B cell (primary cell): ENCODE measurements around the gene HIPK2.

Experiments used
- EZH2 ChIP-seq: IDR thresholded peaks from 2 replicates; pipeline ENCODE4 v1.6.1; 2012; ENCODE audit warnings: borderline replicate concordance, low read depth, mild to moderate bottlenecking, moderate library complexity, low read length; ENCODE audit not compliant: insufficient read depth, poor library complexity, severe bottlenecking
- TF ChIP-seq, protein P1 (sequence below): fragments of 200-600 bp; IDR thresholded peaks from one replicate; pipeline ENCODE4 v1.8.0; 2022; ENCODE audit warnings: antibody characterized with exemption, mild to moderate bottlenecking

DNA sequence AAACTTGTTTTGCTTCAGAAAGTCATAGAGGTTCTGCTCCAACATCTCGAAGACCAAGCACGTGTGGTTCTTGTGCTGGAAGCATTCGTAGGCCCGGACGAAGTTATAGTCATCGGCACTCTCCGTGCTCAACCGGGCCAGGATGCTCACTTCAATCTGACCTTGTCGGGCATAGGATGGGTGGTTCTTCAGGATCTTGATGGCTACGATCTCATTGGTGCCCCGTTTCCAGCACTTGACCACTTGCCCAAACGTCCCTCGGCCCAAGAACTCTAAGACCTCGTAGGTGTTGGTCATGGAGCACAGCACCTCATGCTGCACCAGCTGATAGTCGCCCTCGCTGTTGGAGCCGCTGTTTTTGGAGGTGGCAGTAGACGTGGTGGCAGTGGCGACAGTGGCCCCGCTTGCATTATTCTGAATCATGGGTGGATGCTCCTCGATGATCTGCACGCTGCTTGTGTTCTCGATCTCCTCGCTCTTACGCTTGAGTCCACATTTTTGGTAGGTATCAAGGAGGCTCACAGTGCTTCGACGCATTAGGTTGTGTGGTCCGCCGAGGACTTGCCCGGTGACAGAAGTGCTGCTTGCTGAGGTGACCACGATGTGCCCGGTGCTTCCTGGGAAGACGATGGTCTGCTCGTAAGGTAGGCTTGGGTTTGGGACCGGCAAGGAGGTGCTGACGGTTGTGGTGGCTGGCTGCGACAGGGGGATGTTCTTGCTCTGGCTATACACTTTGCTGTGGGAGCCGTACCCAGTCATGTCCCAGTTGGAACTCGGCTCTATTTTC lies 61.4 kb downstream of the HIPK2 start:
- TF ChIP-seq, protein P1, sequence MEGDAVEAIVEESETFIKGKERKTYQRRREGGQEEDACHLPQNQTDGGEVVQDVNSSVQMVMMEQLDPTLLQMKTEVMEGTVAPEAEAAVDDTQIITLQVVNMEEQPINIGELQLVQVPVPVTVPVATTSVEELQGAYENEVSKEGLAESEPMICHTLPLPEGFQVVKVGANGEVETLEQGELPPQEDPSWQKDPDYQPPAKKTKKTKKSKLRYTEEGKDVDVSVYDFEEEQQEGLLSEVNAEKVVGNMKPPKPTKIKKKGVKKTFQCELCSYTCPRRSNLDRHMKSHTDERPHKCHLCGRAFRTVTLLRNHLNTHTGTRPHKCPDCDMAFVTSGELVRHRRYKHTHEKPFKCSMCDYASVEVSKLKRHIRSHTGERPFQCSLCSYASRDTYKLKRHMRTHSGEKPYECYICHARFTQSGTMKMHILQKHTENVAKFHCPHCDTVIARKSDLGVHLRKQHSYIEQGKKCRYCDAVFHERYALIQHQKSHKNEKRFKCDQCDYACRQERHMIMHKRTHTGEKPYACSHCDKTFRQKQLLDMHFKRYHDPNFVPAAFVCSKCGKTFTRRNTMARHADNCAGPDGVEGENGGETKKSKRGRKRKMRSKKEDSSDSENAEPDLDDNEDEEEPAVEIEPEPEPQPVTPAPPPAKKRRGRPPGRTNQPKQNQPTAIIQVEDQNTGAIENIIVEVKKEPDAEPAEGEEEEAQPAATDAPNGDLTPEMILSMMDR = no peak
- no peak for TF ChIP-seq EZH2
